Esophagus muscularis mucosa (tissue), 3 donors: ENCODE measurements around the gene PLXNA4.

Experiments used
- POLR2A ChIP-seq: fragments of 450-650 bp; IDR thresholded peaks from one replicate; pipeline ENCODE4 v1.6.1; 2017; ENCODE audit warnings: antibody characterized with exemption, moderate library complexity, mild to moderate bottlenecking, low read depth
- TF ChIP-seq, protein P1 (sequence below), 3 experiments: fragments of 200-600 bp in 2 of 3; fragments of 450-650 bp in 1 of 3; sonication (generic) in 2 of 3; IDR thresholded peaks; one replicate each; pipeline ENCODE4 v1.5.1; 2017 to 2019; ENCODE audit warnings: antibody characterized with exemption in 3 of 3, mild to moderate bottlenecking in 2 of 3, moderate library complexity in 1 of 3

DNA sequence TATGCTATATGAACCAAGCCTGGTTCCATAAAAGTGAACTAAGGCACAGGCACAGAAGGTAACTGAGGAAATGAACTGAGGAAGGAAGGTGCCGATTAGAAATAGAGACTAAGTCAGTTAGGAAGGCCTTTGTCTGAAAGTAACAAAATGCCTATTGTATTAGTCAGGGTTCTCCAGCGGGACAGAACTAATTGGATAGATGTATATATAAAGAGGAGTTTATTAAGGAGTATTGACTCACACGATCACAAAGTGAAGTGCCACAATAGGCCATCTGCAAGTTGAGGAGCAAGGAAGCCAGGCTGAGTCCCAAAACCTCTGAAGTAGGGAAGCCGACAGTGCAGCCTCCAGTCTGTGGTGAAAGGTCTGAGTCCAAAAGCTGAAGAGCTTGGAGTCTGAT lies 13.9 kb upstream of the PLXNA4 start:
- TF ChIP-seq, protein P1, sequence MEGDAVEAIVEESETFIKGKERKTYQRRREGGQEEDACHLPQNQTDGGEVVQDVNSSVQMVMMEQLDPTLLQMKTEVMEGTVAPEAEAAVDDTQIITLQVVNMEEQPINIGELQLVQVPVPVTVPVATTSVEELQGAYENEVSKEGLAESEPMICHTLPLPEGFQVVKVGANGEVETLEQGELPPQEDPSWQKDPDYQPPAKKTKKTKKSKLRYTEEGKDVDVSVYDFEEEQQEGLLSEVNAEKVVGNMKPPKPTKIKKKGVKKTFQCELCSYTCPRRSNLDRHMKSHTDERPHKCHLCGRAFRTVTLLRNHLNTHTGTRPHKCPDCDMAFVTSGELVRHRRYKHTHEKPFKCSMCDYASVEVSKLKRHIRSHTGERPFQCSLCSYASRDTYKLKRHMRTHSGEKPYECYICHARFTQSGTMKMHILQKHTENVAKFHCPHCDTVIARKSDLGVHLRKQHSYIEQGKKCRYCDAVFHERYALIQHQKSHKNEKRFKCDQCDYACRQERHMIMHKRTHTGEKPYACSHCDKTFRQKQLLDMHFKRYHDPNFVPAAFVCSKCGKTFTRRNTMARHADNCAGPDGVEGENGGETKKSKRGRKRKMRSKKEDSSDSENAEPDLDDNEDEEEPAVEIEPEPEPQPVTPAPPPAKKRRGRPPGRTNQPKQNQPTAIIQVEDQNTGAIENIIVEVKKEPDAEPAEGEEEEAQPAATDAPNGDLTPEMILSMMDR (IDR thresholded peaks at IDR 0.05) = no peak
- TF ChIP-seq POLR2A = no peak
